ENCODE measurements around the gene NUBP2. TPM values are rescaled to one million over a fixed set of nuclear protein-coding genes. Genes with fewer than 3 reads are reported as not detected.

NUBP2 gene
- total RNA-seq, 1 experiment from 2014 or later, result 103 TPM

DNA sequence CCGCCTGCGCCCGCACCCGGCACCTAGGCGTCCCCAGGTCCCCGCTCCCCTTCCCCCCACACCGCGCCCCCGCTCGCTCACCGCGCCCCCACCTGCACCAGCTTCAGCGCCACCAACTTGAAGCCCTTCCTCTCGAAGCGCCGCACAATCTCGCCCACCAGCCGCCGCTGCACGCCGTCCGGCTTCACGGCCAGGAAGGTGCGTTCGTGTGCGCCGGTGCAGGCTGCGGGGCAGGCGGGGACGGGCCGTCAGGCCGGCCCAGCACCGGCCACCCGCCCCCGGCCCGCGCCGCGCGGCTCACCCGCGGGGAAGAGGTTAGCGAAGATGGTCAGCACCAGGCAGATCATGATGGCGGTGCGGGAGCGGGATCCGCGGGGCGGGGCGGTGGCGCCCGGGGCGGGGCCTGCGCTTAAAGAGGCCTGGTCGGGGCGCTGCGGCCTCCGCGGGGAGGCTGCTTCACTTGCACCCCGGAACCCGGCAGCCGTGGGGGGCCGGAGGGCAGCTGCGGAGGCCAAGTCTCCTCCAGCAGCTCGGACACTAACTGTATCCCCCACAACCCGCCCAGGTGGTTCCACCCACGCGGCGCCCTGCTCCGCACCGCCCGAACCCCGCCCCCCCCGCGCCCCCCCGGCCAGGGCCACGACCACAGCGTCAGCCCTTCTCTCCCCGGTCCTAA, 11.4 kb upstream of the NUBP2 start, which contains the start of gene NME3:
TSS of gene NME3 (minus strand) at position 356 of the 676 bp plus-strand sequence. CDS start at position 347, 9 bp downstream.
- ChIA-PET POLR2A (interaction anchor here (1.0 to 3.5 kb wide), 2 partner anchors 11 to 48 kb away, joined by 3 to 23 read pairs; partner anchors contain the start of genes NUBP2 and SPSB3), CTCF (interaction anchor here (1.4 to 1.9 kb wide), 2 partner anchors 11 to 66 kb away, joined by 4 to 13 read pairs; partner anchors contain the start of genes MAPK8IP3, NUBP2 and SPSB3), RAD21 (ENCODE audit: low non-redundant PET in 1 of 2, low total read pairs in 2 of 2, uncharacterized antibody in 2 of 2, unreplicated experiment in 2 of 2) (no interaction called here)
- Histone ChIP-seq H3K9me2 (ENCODE audit: insufficient read depth) (no peaks in the 10 kb centered on the region), H3K9ac (ENCODE audit: low read length) (peak within 1 kb of the TSS; percentile 93), H3K4me1 (ENCODE audit: control insufficient read depth in 1 of 2, insufficient read depth in 2 of 2, low read length in 2 of 2) (peaks cover 14 to 29% of the 10 kb centered on the region in 2 experiments), H3K79me2 (ENCODE audit: insufficient read depth, low read length) (peaks cover 52% of the 10 kb centered on the region), H3K4me2 (ENCODE audit: low read length) (peak within 1 kb of the TSS; percentile 100), H4K20me1 (ENCODE audit: insufficient read depth) (peaks cover 5% of the 10 kb centered on the region; the same call in 1 of the 2 replicates), H3K27ac (ENCODE audit: low read depth, low read length) (peak within 1 kb of the TSS; percentile 95), H3K9me3 (ENCODE audit: control insufficient read depth in 1 of 2, insufficient read depth in 1 of 2, low read depth in 1 of 2, low read length in 2 of 2) (no peaks in the 10 kb centered on the region), H3K36me3 (ENCODE audit: control insufficient read depth in 1 of 2, insufficient read depth in 2 of 2, low read length in 2 of 2) (peaks cover 0 to 8% of the 10 kb centered on the region in 2 experiments; a peak in 2 of 4 replicates), H3K4me3 (replicated peaks in 1 of 2; ENCODE audit: low read depth in 1 of 2, low read length in 2 of 2) (peak within 1 kb of the TSS; percentile 88 to 97), H2AFZ (ENCODE audit: low read depth, low read length, poor library complexity, severe bottlenecking) (no peak within 1 kb of the TSS), H3K27me3 (ENCODE audit: insufficient read depth, low read length) (no peaks in the 10 kb centered on the region)
- DNase-seq (ENCODE audit: low read depth, low spot score) (no peak), ATAC-seq (peak; percentile 43)
- BruUV-seq (replicated peaks), result no TSS peak
- peak; percentile 32 for TF ChIP-seq YY1 (IDR thresholded peaks at IDR 0.05; ENCODE audit: extremely low read depth, insufficient replicate concordance, low read depth, low read length)
- peak; percentile 60 for TF ChIP-seq ZFX (IDR thresholded peaks at IDR 0.05)
- peak; percentile 48 for TF ChIP-seq POLR2A (IDR thresholded peaks at IDR 0.05; ENCODE audit: borderline replicate concordance, extremely low read depth, insufficient read depth, insufficient read length)
- TF ChIP-seq POLR2AphosphoS5 (IDR thresholded peaks at IDR 0.05; ENCODE audit: low read depth, low read length), result peak; percentile 66
- TF ChIP-seq MAX (IDR thresholded peaks at IDR 0.05), result no peak
- intact Hi-C loops (cut with micrococcal nuclease), result no loop called here

DNA sequence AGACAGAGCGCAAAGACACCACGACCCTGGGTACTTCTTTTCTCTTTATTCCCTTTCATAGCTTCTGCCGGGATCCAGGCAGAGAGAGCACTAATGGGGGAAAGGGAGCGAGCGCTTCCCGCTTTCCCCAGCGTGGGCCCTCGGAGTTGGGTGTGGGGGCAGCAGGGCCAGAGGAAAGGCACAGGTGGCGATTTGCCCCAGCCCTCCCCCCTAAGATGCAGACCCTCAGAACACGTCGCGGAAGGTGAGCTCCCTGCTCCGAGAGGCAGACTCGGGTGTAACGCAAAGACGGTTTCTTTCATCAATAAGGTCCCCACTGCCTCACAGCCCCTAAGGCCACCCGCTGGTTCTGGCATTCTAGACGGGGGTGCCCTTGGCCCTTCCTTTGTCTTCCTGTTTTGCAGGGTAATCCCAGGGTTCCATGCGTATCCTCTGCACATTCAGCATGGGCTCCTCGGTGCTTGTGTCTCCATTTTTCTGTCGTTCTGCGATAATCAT, 10.8 kb upstream of the NUBP2 start:
- TF ChIP-seq POLR2AphosphoS5 (IDR thresholded peaks at IDR 0.05; ENCODE audit: low read depth, low read length), result 0 out of 2 replicates have a peak, but pooled peaks have one; percentile 12
- no peak for TF ChIP-seq MAX (IDR thresholded peaks at IDR 0.05)
- intact Hi-C loops (cut with micrococcal nuclease), result no loop called here
- Histone ChIP-seq H3K36me3 (ENCODE audit: control insufficient read depth in 1 of 2, insufficient read depth in 2 of 2, low read length in 2 of 2) (peaks cover 0 to 8% of the 10 kb centered on the region in 2 experiments; a peak in 2 of 4 replicates), H2AFZ (ENCODE audit: low read depth, low read length, poor library complexity, severe bottlenecking) (no peak overlapping the region), H3K4me1 (ENCODE audit: control insufficient read depth in 1 of 2, insufficient read depth in 2 of 2, low read length in 2 of 2) (peaks cover 14 to 29% of the 10 kb centered on the region in 2 experiments), H3K27me3 (ENCODE audit: insufficient read depth, low read length) (no peaks in the 10 kb centered on the region), H3K9me3 (ENCODE audit: control insufficient read depth in 1 of 2, insufficient read depth in 1 of 2, low read depth in 1 of 2, low read length in 2 of 2) (no peaks in the 10 kb centered on the region), H3K9me2 (ENCODE audit: insufficient read depth) (no peaks in the 10 kb centered on the region), H3K4me3 (replicated peaks in 1 of 2; ENCODE audit: low read depth in 1 of 2, low read length in 2 of 2) (peak overlapping the region; percentile 88 to 97), H3K4me2 (ENCODE audit: low read length) (peak overlapping the region; percentile 100), H3K27ac (ENCODE audit: low read depth, low read length) (peak overlapping the region; percentile 95), H3K79me2 (ENCODE audit: insufficient read depth, low read length) (peaks cover 52% of the 10 kb centered on the region), H4K20me1 (ENCODE audit: insufficient read depth) (peaks cover 5% of the 10 kb centered on the region; the same call in 1 of the 2 replicates), H3K9ac (ENCODE audit: low read length) (peak overlapping the region; percentile 93)
- CTCF ChIA-PET, result interaction anchor here (1.9 kb wide), 1 partner anchor 11 kb away, joined by 13 read pairs; the partner anchor contains the start of genes NUBP2 and SPSB3
- POLR2A ChIA-PET, result interaction anchor here (3.5 kb wide), 1 partner anchor 11 kb away, joined by 23 read pairs; the partner anchor contains the start of genes NUBP2 and SPSB3
- DNase-seq (ENCODE audit: low read depth, low spot score) (no peak), ATAC-seq (no peak)
- TSS peak; percentile 89 for BruUV-seq (replicated peaks)
- RAD21 ChIA-PET (ENCODE audit: low non-redundant PET in 1 of 2, low total read pairs in 2 of 2, uncharacterized antibody in 2 of 2, unreplicated experiment in 2 of 2), result no interaction called here
